Measurements from ENCODE around the gene CHST5. TPM values are rescaled to one million over a fixed set of nuclear protein-coding genes. Genes with fewer than 3 reads are reported as not detected.

CHST5 gene
- total and polyA plus RNA-seq, 2 experiments from 2014 or later: not detected

DNA sequence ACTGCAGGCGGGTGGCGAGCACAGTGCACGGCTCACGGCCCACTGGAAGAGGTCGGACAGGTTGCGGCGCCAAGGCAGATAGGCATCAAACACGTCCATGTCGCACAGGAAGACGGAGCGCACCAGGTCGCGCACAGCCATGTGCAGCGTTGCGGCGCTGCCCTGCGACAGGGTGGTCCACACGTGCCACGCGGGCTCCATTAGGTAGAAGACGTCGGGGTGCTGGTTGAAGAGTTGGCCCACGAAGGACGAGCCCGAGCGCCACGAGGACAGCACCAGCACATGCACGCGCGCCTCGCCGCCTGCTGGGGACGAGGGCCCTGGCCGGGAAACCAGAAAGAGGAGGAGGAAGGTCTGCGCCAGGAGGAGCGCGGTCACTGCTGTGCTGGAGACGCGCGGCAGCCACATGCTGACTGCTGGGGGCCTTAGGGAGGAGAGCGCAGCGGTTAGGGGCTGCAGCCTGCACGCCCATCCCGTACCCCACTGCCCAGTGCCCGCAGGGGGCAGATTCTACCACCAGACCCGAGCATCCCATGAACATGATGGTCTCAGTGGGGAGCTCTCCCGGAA is 56.4 kb downstream of the CHST5 start:
- Histone ChIP-seq H3K27me3 (ENCODE audit: insufficient read depth) (no peaks in the 10 kb centered on the region), H3K4me1 (ENCODE audit: insufficient read depth) (no peaks in the 10 kb centered on the region), H3K79me2 (replicated peaks; ENCODE audit: insufficient read depth) (no peaks in the 10 kb centered on the region), H3K4me3 (no peak overlapping the region), H3K9me2 (ENCODE audit: insufficient read depth) (no peaks in the 10 kb centered on the region), H3K27ac (ENCODE audit: low read depth) (no peak overlapping the region), H2AFZ (no peak overlapping the region), H3F3A (replicated peaks; ENCODE audit: low read depth) (no peaks in the 10 kb centered on the region), H3K4me2 (no peak overlapping the region), H4K20me1 (replicated peaks; ENCODE audit: insufficient read depth) (no peaks in the 10 kb centered on the region; the same call in 1 of the 2 replicates), H3K36me3 (ENCODE audit: insufficient read depth) (no peaks in the 10 kb centered on the region)
- TF ChIP-seq POLR2AphosphoS5 (IDR thresholded peaks at IDR 0.05; ENCODE audit: low read depth) (no peak), ZNF331 (CRISPR knock-in tag; IDR thresholded peaks at IDR 0.05; ENCODE audit: low read depth) (no peak), STAT1 (IDR thresholded peaks at IDR 0.05; ENCODE audit: unreplicated experiment) (no peak), EZH2phosphoT487 (IDR thresholded peaks at IDR 0.05; ENCODE audit: unreplicated experiment) (no peak)
- TF ChIP-seq, protein P1, sequence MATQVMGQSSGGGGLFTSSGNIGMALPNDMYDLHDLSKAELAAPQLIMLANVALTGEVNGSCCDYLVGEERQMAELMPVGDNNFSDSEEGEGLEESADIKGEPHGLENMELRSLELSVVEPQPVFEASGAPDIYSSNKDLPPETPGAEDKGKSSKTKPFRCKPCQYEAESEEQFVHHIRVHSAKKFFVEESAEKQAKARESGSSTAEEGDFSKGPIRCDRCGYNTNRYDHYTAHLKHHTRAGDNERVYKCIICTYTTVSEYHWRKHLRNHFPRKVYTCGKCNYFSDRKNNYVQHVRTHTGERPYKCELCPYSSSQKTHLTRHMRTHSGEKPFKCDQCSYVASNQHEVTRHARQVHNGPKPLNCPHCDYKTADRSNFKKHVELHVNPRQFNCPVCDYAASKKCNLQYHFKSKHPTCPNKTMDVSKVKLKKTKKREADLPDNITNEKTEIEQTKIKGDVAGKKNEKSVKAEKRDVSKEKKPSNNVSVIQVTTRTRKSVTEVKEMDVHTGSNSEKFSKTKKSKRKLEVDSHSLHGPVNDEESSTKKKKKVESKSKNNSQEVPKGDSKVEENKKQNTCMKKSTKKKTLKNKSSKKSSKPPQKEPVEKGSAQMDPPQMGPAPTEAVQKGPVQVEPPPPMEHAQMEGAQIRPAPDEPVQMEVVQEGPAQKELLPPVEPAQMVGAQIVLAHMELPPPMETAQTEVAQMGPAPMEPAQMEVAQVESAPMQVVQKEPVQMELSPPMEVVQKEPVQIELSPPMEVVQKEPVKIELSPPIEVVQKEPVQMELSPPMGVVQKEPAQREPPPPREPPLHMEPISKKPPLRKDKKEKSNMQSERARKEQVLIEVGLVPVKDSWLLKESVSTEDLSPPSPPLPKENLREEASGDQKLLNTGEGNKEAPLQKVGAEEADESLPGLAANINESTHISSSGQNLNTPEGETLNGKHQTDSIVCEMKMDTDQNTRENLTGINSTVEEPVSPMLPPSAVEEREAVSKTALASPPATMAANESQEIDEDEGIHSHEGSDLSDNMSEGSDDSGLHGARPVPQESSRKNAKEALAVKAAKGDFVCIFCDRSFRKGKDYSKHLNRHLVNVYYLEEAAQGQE (IDR thresholded peaks at IDR 0.05; ENCODE audit: unreplicated experiment): no peak
- TF ChIP-seq, protein P2, sequence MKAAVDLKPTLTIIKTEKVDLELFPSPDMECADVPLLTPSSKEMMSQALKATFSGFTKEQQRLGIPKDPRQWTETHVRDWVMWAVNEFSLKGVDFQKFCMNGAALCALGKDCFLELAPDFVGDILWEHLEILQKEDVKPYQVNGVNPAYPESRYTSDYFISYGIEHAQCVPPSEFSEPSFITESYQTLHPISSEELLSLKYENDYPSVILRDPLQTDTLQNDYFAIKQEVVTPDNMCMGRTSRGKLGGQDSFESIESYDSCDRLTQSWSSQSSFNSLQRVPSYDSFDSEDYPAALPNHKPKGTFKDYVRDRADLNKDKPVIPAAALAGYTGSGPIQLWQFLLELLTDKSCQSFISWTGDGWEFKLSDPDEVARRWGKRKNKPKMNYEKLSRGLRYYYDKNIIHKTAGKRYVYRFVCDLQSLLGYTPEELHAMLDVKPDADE (IDR thresholded peaks at IDR 0.05): no peak
- TF ChIP-seq, protein P3, sequence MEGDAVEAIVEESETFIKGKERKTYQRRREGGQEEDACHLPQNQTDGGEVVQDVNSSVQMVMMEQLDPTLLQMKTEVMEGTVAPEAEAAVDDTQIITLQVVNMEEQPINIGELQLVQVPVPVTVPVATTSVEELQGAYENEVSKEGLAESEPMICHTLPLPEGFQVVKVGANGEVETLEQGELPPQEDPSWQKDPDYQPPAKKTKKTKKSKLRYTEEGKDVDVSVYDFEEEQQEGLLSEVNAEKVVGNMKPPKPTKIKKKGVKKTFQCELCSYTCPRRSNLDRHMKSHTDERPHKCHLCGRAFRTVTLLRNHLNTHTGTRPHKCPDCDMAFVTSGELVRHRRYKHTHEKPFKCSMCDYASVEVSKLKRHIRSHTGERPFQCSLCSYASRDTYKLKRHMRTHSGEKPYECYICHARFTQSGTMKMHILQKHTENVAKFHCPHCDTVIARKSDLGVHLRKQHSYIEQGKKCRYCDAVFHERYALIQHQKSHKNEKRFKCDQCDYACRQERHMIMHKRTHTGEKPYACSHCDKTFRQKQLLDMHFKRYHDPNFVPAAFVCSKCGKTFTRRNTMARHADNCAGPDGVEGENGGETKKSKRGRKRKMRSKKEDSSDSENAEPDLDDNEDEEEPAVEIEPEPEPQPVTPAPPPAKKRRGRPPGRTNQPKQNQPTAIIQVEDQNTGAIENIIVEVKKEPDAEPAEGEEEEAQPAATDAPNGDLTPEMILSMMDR (conservative IDR thresholded peaks at IDR 0.05; ENCODE audit: low read depth in 2 of 2): no peak
- peaks cover 14% of the 10 kb centered on the region for H3K27me3 Mint-ChIP-seq (ENCODE audit: insufficient read depth, low read depth, poor library complexity)
- no peak overlapping the region for H3K27ac Mint-ChIP-seq
- H3K4me3 Mint-ChIP-seq: no peak overlapping the region
- peaks cover 28% of the 10 kb centered on the region for H3K36me3 Mint-ChIP-seq (ENCODE audit: low read depth)
- no peak for DNase-seq (ENCODE audit: low spot score)
- no peak; the same call in 2 of the 3 replicates for ATAC-seq
- no peaks in the 10 kb centered on the region; the same call in 2 of the 3 replicates for H3K4me1 Mint-ChIP-seq
- H3K9me3 Mint-ChIP-seq: no peaks in the 10 kb centered on the region; the same call in 2 of the 3 replicates

Other genes with a start within 250 kb of the CHST5 start
- 89.9 and 90.3 TPM in 2 replicates for gene CFDP1, start 102.6 kb downstream of the CHST5 start, total RNA-seq (2014; rRNA removed; shearing (Covaris generic))
- gene CFDP1, start 102.6 kb downstream of the CHST5 start, polyA plus RNA-seq (2016; fragmentation: Nextera tagmentation; extraction: Ambion mirVana): 199 and 224 TPM in 2 replicates
- 68.5 and 72.0 TPM in 2 replicates for gene TMEM170A, start 71.4 kb downstream of the CHST5 start, total RNA-seq (2014; rRNA removed; shearing (Covaris generic))
- gene TMEM170A, start 71.4 kb downstream of the CHST5 start, polyA plus RNA-seq (2016; fragmentation: Nextera tagmentation; extraction: Ambion mirVana): 28.5 and 31.0 TPM in 2 replicates
- 13.2 and 22.2 TPM in 2 replicates for gene CHST6, start 40.7 kb downstream of the CHST5 start, total RNA-seq (2014; rRNA removed; shearing (Covaris generic))
- 2.7 and 3.3 TPM in 2 replicates for gene CHST6, start 40.7 kb downstream of the CHST5 start, polyA plus RNA-seq (2016; fragmentation: Nextera tagmentation; extraction: Ambion mirVana)
- gene TMEM231, start 20.1 kb upstream of the CHST5 start, total RNA-seq (2014; rRNA removed; shearing (Covaris generic)): 9.3 and 19.9 TPM in 2 replicates
- gene TMEM231, start 20.1 kb upstream of the CHST5 start, polyA plus RNA-seq (2016; fragmentation: Nextera tagmentation; extraction: Ambion mirVana): 4.9 and 5.3 TPM in 2 replicates
- 47.8 and 71.7 TPM in 2 replicates for gene GABARAPL2, start 30.3 kb upstream of the CHST5 start, total RNA-seq (2014; rRNA removed; shearing (Covaris generic))
- gene GABARAPL2, start 30.3 kb upstream of the CHST5 start, polyA plus RNA-seq (2016; fragmentation: Nextera tagmentation; extraction: Ambion mirVana): 121 and 130 TPM in 2 replicates
- gene ADAT1, start 87.2 kb upstream of the CHST5 start, total RNA-seq (2014; rRNA removed; shearing (Covaris generic)): 49.4 and 53.6 TPM in 2 replicates
- 17.4 and 18.5 TPM in 2 replicates for gene ADAT1, start 87.2 kb upstream of the CHST5 start, polyA plus RNA-seq (2016; fragmentation: Nextera tagmentation; extraction: Ambion mirVana)
- gene KARS1, start 111.6 kb upstream of the CHST5 start, total RNA-seq (2014; rRNA removed; shearing (Covaris generic)): 216 and 220 TPM in 2 replicates
- 229 and 243 TPM in 2 replicates for gene KARS1, start 111.6 kb upstream of the CHST5 start, polyA plus RNA-seq (2016; fragmentation: Nextera tagmentation; extraction: Ambion mirVana)
- gene TERF2IP, start 111.7 kb upstream of the CHST5 start, total RNA-seq (2014; rRNA removed; shearing (Covaris generic)): 12.0 and 14.9 TPM in 2 replicates
- 18.0 and 19.5 TPM in 2 replicates for gene TERF2IP, start 111.7 kb upstream of the CHST5 start, polyA plus RNA-seq (2016; fragmentation: Nextera tagmentation; extraction: Ambion mirVana)
- not detected in 2 replicates for gene CPHXL2, start 140.9 kb upstream of the CHST5 start, total RNA-seq (2014; rRNA removed; shearing (Covaris generic))
- not detected in 2 replicates for gene CPHXL2, start 140.9 kb upstream of the CHST5 start, polyA plus RNA-seq (2016; fragmentation: Nextera tagmentation; extraction: Ambion mirVana)
- not detected in 2 replicates for gene DUXB, start 165.4 kb upstream of the CHST5 start, total RNA-seq (2014; rRNA removed; shearing (Covaris generic))
- gene DUXB, start 165.4 kb upstream of the CHST5 start, polyA plus RNA-seq (2016; fragmentation: Nextera tagmentation; extraction: Ambion mirVana): not detected in 2 replicates
- not detected in 2 replicates for gene CPHXL, start 190.4 kb upstream of the CHST5 start, total RNA-seq (2014; rRNA removed; shearing (Covaris generic))
- gene CPHXL, start 190.4 kb upstream of the CHST5 start, polyA plus RNA-seq (2016; fragmentation: Nextera tagmentation; extraction: Ambion mirVana): not detected in 2 replicates

All from GM23338 (cell line).